SK-N-SH (cell line): ENCODE measurements around the gene GPC5.

ENCODE experiments used
- EP300 ChIP-seq, 2 experiments: IDR thresholded peaks; 2 replicates each; pipeline versions ENCODE4 v1.4.0 to v1.6.1; 2012; ENCODE audit warnings: borderline replicate concordance in 1 of 2, low read depth in 1 of 2, low read length in 1 of 2
- TF ChIP-seq, protein P1 (sequence below): IDR thresholded peaks from 2 replicates; pipeline ENCODE4 v1.4.0; 2012; ENCODE audit warnings: low read depth

DNA sequence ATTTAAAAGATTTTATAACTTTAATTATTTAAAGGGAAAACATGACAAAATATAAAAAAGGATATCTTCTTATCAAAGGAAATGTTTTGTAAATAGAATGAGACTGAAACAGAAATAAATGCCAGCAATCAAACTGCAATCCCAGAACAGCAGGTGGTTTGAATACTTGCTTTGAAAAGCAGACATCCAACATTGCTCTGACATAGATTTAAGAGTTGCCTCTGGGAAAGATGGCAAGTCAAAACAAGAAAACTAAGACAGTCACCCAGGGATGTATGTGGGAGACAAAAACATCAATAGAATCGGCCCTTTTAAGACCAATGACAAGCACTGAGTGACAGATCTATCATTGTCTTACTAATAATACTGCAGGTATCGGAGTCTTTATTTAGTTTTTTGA, 1038.5 kb downstream of the GPC5 start:
- no peak for TF ChIP-seq EP300 (IDR thresholded peaks at IDR 0.05; ENCODE audit: borderline replicate concordance in 1 of 2, low read depth in 1 of 2, low read length in 1 of 2)
- TF ChIP-seq, protein P1, sequence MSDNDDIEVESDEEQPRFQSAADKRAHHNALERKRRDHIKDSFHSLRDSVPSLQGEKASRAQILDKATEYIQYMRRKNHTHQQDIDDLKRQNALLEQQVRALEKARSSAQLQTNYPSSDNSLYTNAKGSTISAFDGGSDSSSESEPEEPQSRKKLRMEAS: no peak
